Measurements from ENCODE around the gene KRT38. TPM values are rescaled to one million over a fixed set of nuclear protein-coding genes. Genes with fewer than 3 reads are reported as not detected.

KRT38 gene
- not detected for total RNA-seq

DNA sequence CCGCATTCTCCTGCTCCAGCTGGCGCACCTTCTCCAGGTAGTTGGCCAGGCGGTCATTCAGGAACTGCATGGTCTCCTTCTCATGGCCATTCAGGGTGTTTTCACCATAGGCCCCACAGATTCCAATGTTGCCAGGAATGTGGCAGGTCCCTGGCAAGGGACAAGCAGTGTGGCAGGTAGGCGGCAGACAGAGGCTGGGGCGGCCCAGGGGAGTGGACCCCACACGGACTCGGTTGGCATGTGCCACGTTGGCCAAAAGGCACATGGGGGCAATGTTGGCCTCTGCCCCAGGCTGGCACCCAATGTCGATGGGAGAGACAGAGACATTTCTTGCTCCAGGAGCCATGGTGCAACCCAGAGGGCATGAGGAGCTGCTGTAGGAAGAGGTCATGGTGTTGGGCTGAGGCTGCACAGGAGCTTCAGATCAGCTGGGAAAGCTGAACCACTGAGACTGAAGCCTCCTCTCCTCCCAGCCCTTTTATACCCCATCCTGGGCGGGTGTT is at the start of gene KRT38:
TSS of gene KRT38 (minus strand) at position 453 of the 503 bp plus-strand sequence. CDS start at position 391, 62 bp downstream.
- TF ChIP-seq, protein P1, sequence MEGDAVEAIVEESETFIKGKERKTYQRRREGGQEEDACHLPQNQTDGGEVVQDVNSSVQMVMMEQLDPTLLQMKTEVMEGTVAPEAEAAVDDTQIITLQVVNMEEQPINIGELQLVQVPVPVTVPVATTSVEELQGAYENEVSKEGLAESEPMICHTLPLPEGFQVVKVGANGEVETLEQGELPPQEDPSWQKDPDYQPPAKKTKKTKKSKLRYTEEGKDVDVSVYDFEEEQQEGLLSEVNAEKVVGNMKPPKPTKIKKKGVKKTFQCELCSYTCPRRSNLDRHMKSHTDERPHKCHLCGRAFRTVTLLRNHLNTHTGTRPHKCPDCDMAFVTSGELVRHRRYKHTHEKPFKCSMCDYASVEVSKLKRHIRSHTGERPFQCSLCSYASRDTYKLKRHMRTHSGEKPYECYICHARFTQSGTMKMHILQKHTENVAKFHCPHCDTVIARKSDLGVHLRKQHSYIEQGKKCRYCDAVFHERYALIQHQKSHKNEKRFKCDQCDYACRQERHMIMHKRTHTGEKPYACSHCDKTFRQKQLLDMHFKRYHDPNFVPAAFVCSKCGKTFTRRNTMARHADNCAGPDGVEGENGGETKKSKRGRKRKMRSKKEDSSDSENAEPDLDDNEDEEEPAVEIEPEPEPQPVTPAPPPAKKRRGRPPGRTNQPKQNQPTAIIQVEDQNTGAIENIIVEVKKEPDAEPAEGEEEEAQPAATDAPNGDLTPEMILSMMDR (IDR thresholded peaks at IDR 0.05; ENCODE audit: low read depth), result no peak

DNA sequence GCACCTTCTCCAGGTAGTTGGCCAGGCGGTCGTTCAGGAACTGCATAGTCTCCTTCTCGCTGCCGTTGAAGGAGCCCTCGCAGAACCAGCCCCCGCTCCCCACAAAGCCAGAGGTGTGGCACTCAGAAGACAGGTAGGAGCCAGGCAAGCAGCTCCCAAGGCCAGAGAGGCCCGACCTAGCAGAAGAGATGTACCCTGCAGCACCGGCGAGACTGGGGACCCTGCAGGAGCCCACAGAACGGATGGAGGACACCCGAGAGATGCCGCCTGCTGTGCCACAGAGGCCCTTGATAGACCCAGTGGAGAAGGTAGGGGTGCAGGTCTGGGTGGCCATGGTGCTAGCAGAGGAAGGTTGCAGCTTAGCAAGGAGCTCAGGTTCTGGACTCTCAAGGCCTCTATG is 48.7 kb upstream of the KRT38 start, which contains the start of gene KRT36:
TSS of gene KRT36 (minus strand) at position 380 of the 400 bp plus-strand sequence. CDS start at position 334, 46 bp downstream.
- TF ChIP-seq, protein P1 (IDR thresholded peaks at IDR 0.05; ENCODE audit: low read depth), result no peak

DNA sequence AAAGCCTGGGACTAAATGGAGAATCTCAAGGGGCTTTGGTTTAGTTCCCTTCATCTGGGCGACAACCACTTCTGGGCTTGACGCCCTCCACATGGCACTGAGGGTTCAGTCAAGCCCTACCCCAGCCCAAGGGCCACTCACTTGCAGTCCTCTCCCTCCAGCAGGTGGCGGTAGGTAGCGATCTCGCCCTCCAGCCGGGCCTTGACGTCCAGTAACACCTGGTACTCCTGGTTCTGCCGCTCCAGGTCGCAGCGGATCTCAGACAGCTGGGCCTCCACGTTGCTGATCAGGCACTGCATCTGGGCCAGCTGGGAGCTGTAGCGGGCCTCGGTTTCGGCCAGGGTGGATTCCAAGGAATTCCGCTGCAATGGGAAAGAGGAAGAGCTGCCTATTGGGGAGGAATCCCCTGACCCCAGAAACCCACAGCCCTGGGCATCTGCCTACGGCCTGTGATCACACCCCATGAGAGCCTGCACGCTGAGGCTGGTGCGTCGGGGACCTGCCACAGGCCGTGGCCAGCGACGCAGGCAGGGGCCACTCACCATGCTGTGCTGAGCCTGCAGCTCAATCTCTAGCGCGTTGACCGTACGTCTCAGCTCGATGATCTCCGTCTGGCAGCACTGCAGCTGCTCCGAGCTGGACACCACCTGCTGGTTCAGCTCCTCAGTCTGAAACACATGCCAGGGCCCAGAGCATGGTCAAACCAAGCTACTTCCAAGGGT is 46.2 kb upstream of the KRT38 start:
- TF ChIP-seq, protein P1 (IDR thresholded peaks at IDR 0.05; ENCODE audit: low read depth), result no peak

DNA sequence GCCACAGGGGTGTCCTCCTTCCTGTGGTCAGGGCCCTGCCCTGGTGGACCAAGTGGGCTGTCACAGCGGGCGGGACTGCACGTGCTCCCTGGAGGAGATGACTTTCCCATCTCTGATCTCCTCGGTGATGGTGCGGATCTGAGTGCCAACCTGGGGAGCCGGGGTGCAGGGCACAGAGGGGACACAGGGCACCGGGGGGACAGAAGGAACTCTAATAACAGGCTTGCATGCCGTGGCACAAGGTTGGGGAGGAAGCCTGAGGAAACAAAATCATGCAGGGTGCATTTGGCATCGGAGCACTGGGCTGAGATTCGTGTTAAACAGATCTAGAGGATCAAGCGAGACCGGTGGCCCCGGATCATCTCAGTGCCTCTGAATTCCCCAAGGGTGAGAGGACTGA is 45.5 kb upstream of the KRT38 start:
- TF ChIP-seq, protein P1 (IDR thresholded peaks at IDR 0.05; ENCODE audit: low read depth), result no peak

DNA sequence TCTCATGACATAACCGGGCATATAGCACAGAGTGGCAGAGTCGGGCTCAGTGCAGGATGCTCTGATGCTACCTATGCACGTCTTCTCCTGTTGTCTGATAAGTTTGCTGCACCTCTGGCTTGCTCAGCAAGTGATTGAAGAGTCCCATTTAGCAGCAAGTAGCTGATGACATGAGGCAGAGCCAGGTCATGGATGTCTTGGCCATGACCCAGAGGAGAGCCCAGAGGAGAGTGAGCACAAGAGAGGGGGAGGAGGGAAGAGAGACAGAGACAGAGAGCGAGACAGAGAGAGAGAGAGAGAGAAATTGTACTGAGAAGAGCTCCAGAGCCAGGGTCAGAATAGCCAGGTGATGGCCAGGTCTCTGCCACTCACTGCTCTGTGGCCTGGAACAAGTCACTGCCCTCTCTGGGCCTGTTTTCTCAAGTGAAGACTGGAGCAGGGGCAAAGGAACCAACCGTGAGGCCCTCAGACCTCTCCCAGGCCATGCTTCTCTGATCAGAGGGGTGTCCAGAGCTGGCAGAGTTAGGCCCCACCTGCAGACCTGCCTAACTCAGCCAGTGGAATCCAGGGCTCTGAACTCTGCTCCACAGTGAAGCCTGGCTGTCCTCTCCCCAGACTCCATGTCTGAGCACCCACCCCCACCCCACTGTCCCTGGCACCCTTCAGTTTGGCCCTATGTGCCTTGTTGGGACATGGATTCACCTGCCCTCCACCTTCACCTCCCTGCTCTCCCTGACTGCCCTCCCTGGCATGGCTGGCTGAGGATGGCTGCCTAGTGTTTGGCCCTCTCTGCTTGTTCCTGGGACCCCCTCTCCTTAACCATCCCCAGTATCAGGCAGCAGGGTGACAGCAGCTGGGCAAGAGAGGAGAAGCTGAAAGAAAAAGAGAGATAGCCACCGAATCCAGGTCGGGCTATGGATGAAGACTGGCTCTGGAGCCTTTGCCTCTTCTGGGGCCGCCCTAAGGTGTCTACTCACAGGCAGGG is 44.4 kb upstream of the KRT38 start:
- TF ChIP-seq, protein P1 (IDR thresholded peaks at IDR 0.05; ENCODE audit: low read depth), result no peak

DNA sequence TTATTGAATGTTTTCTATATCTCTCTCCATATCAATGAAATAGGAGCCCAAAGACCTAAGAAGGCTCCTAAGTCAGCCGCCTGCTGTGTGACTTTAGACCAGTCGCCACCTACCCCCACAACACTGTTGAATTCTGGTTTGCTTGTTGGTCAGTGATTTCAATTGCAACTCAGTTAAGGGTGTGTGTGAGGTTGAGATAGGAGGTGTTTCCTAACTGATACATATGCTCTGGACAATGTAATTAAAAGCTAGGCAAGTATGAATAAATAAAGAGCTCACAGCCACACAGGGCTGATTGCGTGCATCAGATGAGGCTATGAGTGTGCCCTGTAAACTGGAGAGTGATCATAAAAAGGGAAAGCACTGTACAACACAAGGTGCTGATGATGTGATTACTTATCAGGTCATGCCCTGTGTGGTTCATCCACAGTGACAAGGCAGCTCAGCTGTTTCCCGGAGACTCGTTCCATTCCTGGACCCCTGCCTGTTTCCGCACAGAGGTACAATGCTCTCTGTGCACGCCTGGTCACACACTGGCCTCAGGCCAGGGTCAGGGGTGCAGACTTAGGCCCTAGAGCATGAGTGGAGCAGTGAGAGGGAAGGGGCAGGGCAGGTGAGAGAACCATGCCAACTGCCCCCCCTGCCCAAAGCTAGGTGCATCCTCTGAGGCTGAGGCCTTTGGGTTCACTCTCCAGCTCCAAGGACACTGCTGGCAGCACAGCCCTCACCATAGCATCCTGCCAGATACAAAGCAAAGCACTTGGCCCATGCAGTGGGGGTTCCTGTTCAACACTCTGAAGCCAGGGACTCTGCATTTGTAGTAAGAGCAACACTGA is 43.4 kb upstream of the KRT38 start:
- TF ChIP-seq, protein P1 (IDR thresholded peaks at IDR 0.05; ENCODE audit: low read depth), result no peak

All from subcutaneous adipose tissue (tissue), 4 donors.